ENCODE measurements around the gene SEPTIN10.

DNA sequence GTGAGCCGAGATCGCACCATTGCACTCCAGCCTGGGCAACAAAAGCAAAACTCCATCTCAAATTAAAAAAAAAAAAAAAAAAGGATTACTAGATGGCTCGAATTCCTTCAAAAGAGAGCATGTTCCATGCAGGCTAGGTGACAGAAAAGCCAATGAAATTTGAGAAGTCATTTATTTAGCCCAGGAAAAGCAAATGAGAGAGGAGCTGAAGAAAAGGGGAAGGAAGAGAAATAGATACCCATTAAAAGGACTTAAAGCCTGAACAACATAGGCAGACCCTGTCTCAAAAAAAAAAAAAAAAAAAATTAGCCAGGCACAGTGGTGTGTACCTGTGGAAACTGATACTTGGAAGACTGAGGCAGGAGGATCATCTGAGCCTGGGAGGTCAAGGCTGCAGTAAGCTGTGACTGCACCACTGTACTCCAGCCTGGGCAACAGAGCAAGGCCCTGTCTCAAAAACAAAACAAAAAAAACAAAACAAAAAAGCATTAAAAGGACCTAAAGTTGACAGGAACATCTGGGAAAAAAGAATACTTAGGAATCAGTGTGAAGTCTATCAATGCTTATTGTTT lies 11.1 kb downstream of the SEPTIN10 start:
- TF ChIP-seq, protein P1, sequence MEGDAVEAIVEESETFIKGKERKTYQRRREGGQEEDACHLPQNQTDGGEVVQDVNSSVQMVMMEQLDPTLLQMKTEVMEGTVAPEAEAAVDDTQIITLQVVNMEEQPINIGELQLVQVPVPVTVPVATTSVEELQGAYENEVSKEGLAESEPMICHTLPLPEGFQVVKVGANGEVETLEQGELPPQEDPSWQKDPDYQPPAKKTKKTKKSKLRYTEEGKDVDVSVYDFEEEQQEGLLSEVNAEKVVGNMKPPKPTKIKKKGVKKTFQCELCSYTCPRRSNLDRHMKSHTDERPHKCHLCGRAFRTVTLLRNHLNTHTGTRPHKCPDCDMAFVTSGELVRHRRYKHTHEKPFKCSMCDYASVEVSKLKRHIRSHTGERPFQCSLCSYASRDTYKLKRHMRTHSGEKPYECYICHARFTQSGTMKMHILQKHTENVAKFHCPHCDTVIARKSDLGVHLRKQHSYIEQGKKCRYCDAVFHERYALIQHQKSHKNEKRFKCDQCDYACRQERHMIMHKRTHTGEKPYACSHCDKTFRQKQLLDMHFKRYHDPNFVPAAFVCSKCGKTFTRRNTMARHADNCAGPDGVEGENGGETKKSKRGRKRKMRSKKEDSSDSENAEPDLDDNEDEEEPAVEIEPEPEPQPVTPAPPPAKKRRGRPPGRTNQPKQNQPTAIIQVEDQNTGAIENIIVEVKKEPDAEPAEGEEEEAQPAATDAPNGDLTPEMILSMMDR (IDR thresholded peaks at IDR 0.05; ENCODE audit: insufficient read depth, low read depth, low read length) = no peak
- no peak for TF ChIP-seq EZH2 (IDR thresholded peaks at IDR 0.05; ENCODE audit: insufficient read depth, low read length)

All from astrocyte (in vitro differentiated cells and primary cell).